Ishikawa (cell line): ENCODE results near the gene BCCIP.

Experiments used
- CEBPB ChIP-seq: IDR thresholded peaks from 2 replicates; pipeline ENCODE4 v1.6.1; 2012
- CREB1 ChIP-seq: IDR thresholded peaks from 2 replicates; pipeline ENCODE4 v1.6.1; 2012; ENCODE audit warnings: low read depth
- EGR1 ChIP-seq: IDR thresholded peaks from 2 replicates; pipeline ENCODE4 v1.6.1; 2012
- EP300 ChIP-seq: IDR thresholded peaks from 2 replicates; pipeline ENCODE4 v1.6.1; 2012; ENCODE audit warnings: borderline replicate concordance
- FOXM1 ChIP-seq: IDR thresholded peaks from 2 replicates; pipeline ENCODE4 v1.6.1; 2012; ENCODE audit warnings: low read depth, borderline replicate concordance
- MAX ChIP-seq: IDR thresholded peaks from 2 replicates; pipeline ENCODE4 v1.6.1; 2012
- NFIC ChIP-seq: IDR thresholded peaks from 2 replicates; pipeline ENCODE4 v1.6.1; 2012
- RAD21 ChIP-seq: IDR thresholded peaks from 2 replicates; pipeline ENCODE4 v1.6.1; 2012; ENCODE audit warnings: low read depth
- REST ChIP-seq: IDR thresholded peaks from 2 replicates; pipeline ENCODE4 v1.6.1; 2012; ENCODE audit warnings: low read depth, mild to moderate bottlenecking
- TAF1 ChIP-seq: IDR thresholded peaks from 2 replicates; pipeline ENCODE4 v1.6.1; 2012; ENCODE audit warnings: low read depth, mild to moderate bottlenecking
- TCF12 ChIP-seq: IDR thresholded peaks from 2 replicates; pipeline ENCODE4 v1.6.1; 2012; ENCODE audit warnings: low read depth
- TEAD4 ChIP-seq: IDR thresholded peaks from 2 replicates; pipeline ENCODE4 v1.6.1; 2012
- USF1 ChIP-seq: IDR thresholded peaks from 2 replicates; pipeline ENCODE4 v1.6.1; 2012
- YY1 ChIP-seq: IDR thresholded peaks from 2 replicates; pipeline ENCODE4 v1.6.1; 2012; ENCODE audit warnings: low read depth
- ZBTB7A ChIP-seq: IDR thresholded peaks from 2 replicates; pipeline ENCODE4 v1.6.1; 2012; ENCODE audit warnings: low read depth

The BCCIP gene

GRCh38 chr10:125882596-125882995, 59.2 kb downstream of the BCCIP start:
- TF ChIP-seq TAF1 (no peak), RAD21 (no peak), EGR1 (no peak), REST (no peak), ZBTB7A (no peak), CREB1 (no peak), NFIC (no peak), YY1 (no peak), EP300 (no peak), TEAD4 (no peak), CEBPB (no peak), FOXM1 (no peak), TCF12 (no peak), USF1 (no peak), MAX (no peak)

- no peak for TF ChIP-seq MAX
- TF ChIP-seq CEBPB: no peak
- no peak for TF ChIP-seq EP300
- TF ChIP-seq TCF12: no peak
- TF ChIP-seq TEAD4: no peak
- no peak for TF ChIP-seq USF1
- no peak for TF ChIP-seq ZBTB7A
- TF ChIP-seq EGR1: no peak
- TF ChIP-seq RAD21: no peak
- TF ChIP-seq NFIC: no peak
- no peak for TF ChIP-seq CREB1
- no peak for TF ChIP-seq TAF1
- no peak for TF ChIP-seq YY1
- TF ChIP-seq REST: no peak
- no peak for TF ChIP-seq FOXM1
These were observed 59.9 kb downstream of the BCCIP start for GRCh38 chr10:125883211-125883610.
